ENCODE measurements around the gene TMEM106A.
"Not testable (repeated sequence)": the region's sequence is repeated elsewhere in the genome, so short reads cannot be mapped to it uniquely, and the experiment has no call there.

The TMEM106A gene

GRCh38 chr17:43216369-43216761 lies 4.7 kb downstream of the TMEM106A start:
- DNase-seq (ENCODE audit: low spot score): no peak

GRCh38 chr17:43216762-43217613 lies 5.3 kb downstream of the TMEM106A start:
- no peak for DNase-seq (ENCODE audit: low spot score)

- DNase-seq (ENCODE audit: low spot score): no peak
These were observed 6.0 kb downstream of the TMEM106A start for GRCh38 chr17:43217614-43218087.

DNA sequence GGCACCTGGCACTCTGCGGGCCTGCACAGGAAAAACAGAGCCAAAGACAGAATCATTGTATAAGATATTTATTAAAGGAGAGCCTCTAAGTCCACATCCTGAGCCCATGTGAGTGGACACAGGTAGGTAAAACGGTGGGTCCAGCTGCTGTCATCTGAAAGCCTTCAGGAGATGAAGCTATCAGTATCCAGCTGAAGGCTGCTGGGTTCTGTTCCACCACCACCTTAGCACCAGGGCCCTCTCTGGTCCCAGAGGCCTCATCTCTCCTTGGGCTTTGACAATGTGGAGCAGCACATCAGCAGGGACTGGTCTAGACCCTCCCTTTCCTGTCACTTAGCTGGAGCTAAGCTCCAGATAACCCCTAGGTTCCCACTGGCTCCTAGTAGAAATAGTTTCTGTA lies 7.3 kb downstream of the TMEM106A start:
- no peak for DNase-seq (ENCODE audit: low spot score)

- DNase-seq (ENCODE audit: low spot score): no peak
These were observed 8.2 kb downstream of the TMEM106A start for GRCh38 chr17:43219746-43220380.

DNA sequence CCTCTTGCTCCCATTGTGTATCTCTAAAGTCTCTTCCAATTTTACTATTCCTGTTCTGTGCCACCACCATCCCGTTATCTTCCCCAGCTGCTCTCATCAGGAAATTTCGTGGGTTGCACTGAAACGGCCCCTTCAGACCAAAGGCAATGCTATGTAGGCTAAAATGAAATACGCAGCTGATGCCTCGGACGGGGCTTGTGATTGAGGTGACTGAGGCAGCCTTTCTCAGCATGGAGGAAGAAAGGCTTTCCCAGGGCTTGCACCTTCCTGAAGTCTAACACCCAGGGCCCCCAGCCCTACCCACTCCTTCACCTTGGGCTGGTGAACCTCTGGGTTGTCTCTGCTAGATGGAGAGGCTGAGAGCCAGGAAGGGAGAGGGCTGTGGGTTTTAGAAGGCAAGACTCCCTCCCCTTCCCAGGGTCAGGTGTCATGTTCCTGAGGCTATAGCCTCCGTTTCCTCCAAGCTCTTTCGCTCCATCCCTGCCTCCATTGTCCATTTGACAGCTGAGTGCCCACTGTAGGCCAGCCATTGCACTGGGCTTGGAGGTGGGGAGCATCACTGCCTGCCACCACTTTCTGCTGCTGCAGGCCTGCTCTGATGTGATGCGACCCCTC lies 8.9 kb downstream of the TMEM106A start:
- DNase-seq (ENCODE audit: low spot score): no peak

DNA sequence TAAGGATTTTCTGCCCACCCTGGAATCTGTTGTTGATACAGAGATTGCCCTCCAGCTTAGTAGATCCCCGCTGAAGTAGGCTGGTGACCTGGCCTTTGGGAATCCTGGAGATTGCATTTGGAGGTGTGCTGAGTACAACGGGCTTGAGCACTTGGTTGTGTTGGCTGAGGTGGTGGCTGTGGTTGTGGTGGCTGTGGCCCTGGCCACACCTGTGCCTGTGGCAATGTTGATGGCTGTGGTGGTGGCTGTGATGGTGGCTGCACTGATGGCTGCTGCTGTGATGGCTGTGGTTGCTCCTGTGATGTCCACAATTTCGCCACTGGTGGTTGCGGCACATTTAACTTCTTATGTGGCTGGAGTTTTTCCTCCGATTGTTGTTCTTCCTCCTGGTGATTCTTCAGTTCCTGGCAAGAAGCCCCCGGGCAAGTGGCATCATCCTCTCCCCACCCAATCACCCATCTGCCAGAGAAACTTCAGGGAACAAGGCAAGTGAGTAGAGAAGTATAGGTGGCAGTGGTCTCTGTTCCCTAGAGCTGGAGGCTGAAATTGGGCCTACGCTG lies 12.6 kb downstream of the TMEM106A start:
- no peak for DNase-seq (ENCODE audit: low spot score)

DNA sequence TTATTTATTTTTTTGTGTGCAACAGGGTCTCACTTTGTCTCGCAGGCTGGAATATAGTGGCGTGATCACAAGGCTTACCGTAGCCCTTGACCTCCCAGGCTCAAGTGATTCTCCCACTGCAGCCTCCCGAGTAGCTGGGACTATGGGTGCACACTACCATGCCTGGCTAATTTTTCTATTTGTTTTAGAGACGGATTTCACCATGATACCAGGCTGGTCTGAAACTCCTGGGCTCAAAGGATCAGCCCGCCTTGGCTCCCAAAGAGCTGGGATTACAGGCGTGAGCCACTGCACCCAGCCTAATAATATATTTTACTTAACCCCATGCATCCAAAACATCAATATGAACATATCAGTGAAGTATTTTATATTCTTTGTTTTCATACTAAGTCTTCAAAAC lies 14.7 kb downstream of the TMEM106A start:
- no peak for DNase-seq (ENCODE audit: low spot score)

DNA sequence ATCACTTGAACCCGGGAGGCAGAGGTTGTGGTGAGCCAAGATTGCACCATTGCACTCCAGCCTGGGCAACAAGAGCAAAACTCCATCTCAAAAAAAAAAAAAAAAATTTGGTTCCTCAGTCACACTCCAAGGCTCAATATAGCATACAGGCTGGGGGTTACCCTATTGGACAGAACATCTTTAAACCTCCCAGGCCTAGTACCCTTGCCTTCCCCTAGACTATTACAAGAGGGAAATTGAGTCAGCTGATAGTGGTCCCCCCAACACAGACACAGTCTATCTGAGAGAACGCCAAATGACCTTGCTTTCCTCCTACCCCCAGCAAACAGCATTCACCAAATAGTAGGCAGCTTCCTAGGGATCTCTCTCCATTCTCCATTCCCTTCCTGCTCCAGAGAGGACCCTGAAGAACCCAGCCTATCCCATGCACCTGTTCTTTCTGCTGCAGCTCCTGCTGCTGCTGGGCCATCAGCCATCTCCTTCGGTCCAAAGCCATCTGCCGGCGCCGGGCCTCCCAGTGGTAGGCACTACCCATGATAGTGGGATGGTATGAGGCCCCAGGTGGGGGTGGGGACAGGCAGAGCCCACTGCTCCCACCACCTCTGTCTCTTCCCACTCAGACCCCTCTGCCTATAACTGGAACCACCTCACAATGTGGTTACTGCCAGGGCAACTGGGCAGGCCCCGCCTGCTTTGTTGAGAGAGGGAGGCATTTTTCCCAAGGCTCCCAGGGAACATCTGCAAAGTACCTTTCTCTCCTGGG lies 16.5 kb downstream of the TMEM106A start, which contains the start of gene CCDC200:
Gene CCDC200, minus strand, starts transcription at position 604 of the 763 bp plus-strand sequence. Its CDS starts 69 bp downstream, at position 535.
- DNase-seq (ENCODE audit: low spot score): not testable (repeated sequence)

GRCh38 chr17:43231205-43232020 lies 19.7 kb downstream of the TMEM106A start:
- DNase-seq (ENCODE audit: low spot score): not testable (repeated sequence)

GRCh38 chr17:43232021-43232699 lies 20.5 kb downstream of the TMEM106A start:
- DNase-seq (ENCODE audit: low spot score): not testable (repeated sequence)

- not testable (repeated sequence) for DNase-seq (ENCODE audit: low spot score)
These were observed 21.6 kb downstream of the TMEM106A start for GRCh38 chr17:43233263-43233662.

DNA sequence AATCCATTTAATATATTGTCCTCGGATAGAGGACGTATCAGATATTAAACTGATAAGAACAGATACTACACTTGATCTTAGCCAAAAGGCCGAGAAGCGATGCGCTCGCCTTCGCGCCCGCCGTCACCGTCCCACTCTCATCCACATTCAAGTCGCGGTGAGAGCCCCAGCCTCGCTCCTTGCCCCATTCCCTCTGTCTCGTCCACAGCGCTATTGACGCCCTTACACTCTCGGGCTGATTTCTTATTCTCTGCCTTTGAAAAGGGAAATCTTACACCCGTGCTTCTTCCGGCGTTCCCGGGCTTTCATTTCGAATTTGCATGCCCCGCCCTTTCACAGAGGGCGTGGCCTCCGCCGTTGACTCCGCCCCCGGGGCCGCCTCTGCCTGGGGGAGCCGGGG lies 22.2 kb downstream of the TMEM106A start, which contains the start of gene RNU2-1:
Gene RNU2-1, minus strand, starts transcription at position 101 of the 400 bp plus-strand sequence.
- DNase-seq (ENCODE audit: low spot score): not testable (repeated sequence)

GRCh38 chr17:43239597-43239996 lies 27.9 kb downstream of the TMEM106A start:
- DNase-seq (ENCODE audit: low spot score): not testable (repeated sequence)

DNA sequence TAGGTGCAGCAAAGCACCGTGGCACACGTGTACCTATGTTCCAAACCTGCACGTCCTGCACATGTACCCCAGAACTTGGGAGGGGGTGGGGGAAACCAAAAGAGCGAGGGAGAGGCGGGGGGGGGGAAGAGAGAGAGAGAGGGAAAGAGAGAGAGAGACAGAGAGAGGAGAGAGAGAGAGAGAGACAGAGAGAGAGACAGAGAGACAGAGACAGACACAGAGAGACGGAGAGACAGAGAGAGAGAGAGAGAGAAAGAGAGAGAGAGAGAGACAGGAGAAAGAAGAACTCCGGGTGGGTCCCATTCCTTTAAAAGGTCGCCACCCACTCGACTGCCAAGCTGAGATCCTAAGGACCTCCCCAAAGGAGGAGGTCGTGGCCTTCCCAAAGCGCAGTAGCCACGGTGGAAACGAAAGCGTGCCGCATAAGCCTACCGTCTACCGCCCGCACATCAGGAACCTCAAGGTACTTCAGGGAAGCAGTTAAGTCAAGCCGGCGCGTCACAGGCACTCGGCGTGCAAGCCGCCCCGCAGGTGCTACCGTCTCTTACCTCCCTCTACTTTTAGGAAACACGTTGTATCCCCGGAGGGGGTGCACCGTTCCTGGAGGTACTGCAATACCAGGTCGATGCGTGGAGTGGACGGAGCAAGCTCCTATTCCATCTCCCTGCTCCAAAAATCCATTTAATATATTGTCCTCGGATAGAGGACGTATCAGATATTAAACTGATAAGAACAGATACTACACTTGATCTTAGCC lies 29.1 kb downstream of the TMEM106A start:
- not testable (repeated sequence) for DNase-seq (ENCODE audit: low spot score)

DNA sequence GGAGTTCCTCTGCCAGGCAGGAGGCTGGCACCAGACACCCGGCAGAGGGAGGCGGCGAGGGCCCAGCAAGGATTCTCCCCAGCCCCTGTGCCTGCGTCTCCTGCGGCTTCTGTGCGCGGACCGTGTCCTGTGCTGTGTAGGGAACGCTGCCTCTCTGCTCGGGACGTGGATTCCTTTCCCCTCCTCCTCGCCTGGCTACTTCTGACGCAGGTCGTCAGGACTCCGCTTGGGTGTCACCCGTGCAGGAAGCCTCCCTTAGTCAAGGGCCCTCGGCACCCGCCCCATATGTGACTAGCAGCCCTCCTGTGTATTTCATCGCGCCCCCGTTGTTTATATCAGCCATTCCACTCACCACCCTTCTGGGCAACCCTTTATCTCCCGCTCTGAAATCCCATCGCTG lies 34.8 kb downstream of the TMEM106A start:
- DNase-seq (ENCODE audit: low spot score): not testable (repeated sequence)

All from SW480 (cell line).